ENCODE measurements around the gene UNC45A. TPM values are rescaled to one million over a fixed set of nuclear protein-coding genes. Genes with fewer than 3 reads are reported as not detected.

Gene UNC45A
- total RNA-seq, 2 experiments from 2014 or later, result 46.1 to 68.0 TPM

DNA sequence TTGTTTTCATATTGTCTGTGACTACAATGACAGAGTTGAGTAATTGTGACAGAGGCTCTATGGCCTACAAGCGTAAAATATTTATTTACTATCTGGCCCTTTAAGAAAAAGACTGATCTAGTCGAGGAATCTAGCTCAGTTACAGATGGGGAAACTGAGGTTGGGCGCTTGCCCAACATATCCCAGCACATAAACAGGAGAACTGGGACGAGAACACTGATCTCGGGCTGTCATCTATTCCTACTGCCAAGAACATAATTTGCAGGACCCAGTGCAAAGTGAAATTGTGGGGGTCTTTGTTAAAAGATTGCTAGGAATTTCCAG, 48.8 kb upstream of the UNC45A start:
- Histone ChIP-seq H3K79me2 (ENCODE audit: insufficient read depth, low read depth, low read length) (no peaks in the 10 kb centered on the region), H2AFZ (ENCODE audit: low read length) (no peak overlapping the region)

DNA sequence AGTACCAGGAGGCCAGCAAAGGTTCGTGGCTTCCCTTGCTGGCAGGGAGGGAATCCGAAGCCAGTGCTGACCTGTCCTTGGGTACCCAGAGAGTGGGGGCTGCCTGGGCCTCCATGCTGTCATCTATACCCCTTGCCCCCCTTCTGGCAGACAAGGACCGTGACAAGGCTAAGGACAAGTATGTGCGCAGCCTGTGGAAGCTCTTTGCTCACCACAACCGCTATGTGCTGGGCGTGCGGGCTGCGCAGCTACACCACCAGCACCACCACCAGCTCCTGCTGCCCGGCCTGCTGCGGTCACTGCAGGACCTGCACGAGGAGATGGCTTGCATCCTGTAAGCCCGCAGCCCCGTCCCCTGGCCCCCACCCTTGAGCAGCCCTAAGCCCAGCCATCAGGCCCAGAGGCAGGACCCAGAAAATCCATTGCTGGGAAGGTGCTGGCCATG, 48.0 kb upstream of the UNC45A start:
- H4K20me1 ChIP-seq (ENCODE audit: insufficient read depth, low read length), result no peaks in the 10 kb centered on the region
- no peaks in the 10 kb centered on the region for H3K9me2 ChIP-seq (ENCODE audit: insufficient read depth, low read length)
- H3K79me2 ChIP-seq (ENCODE audit: insufficient read depth, low read depth, low read length), result no peaks in the 10 kb centered on the region
- intact Hi-C loops (cut with micrococcal nuclease; ENCODE audit: unreplicated experiment), result loop anchor here (5.0 kb wide), 2 partner anchors 170 to 405 kb away; partner anchors contain the start of gene BLM
- ChIA-PET POLR2A (no interaction called here), CTCF (ENCODE audit: unreplicated experiment) (interaction anchor here (1.7 kb wide), 1 partner anchor 47 kb away, joined by 10 read pairs; no protein-coding TSS in a partner anchor)
- no peaks in the 10 kb centered on the region for H3K9me3 ChIP-seq (ENCODE audit: low read length)
- TF ChIP-seq EZH2phosphoT487 (IDR thresholded peaks at IDR 0.05; ENCODE audit: borderline replicate concordance, low read depth, low read length), result no peak
- TF ChIP-seq, protein P1, sequence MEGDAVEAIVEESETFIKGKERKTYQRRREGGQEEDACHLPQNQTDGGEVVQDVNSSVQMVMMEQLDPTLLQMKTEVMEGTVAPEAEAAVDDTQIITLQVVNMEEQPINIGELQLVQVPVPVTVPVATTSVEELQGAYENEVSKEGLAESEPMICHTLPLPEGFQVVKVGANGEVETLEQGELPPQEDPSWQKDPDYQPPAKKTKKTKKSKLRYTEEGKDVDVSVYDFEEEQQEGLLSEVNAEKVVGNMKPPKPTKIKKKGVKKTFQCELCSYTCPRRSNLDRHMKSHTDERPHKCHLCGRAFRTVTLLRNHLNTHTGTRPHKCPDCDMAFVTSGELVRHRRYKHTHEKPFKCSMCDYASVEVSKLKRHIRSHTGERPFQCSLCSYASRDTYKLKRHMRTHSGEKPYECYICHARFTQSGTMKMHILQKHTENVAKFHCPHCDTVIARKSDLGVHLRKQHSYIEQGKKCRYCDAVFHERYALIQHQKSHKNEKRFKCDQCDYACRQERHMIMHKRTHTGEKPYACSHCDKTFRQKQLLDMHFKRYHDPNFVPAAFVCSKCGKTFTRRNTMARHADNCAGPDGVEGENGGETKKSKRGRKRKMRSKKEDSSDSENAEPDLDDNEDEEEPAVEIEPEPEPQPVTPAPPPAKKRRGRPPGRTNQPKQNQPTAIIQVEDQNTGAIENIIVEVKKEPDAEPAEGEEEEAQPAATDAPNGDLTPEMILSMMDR (conservative IDR thresholded peaks at IDR 0.05; ENCODE audit: low read length), result no peak
- no peak for DNase-seq (ENCODE audit: low spot score)
- H3K27ac ChIP-seq (ENCODE audit: low read depth, low read length, poor library complexity, severe bottlenecking), result no peak overlapping the region
- no peak overlapping the region for H3K4me2 ChIP-seq (ENCODE audit: low read length)
- H3K36me3 ChIP-seq (ENCODE audit: insufficient read depth, low read length), result no peaks in the 10 kb centered on the region
- H2AFZ ChIP-seq (ENCODE audit: low read length), result no peak overlapping the region
- BruUV-seq (replicated peaks), result no TSS peak
- no peak overlapping the region for H3K4me3 ChIP-seq (ENCODE audit: low read depth, low read length, poor library complexity, severe bottlenecking)
- peaks cover 12% of the 10 kb centered on the region for H3K4me1 ChIP-seq (ENCODE audit: insufficient read depth, low read length, poor library complexity, severe bottlenecking)

More for the DNA sequence above, 48.8 kb upstream of the UNC45A start:
- ChIA-PET CTCF (ENCODE audit: unreplicated experiment) (interaction anchor here (1.0 to 1.7 kb wide), 4 partner anchors 40 to 68 kb away, joined by 3 to 10 read pairs (median 4); no protein-coding TSS in a partner anchor), POLR2A (interaction anchor here (0.7 to 1.9 kb wide), 5 partner anchors 15 to 377 kb away, joined by 3 to 6 read pairs (median 4); partner anchors contain the start of gene HDDC3)
- Histone ChIP-seq H3K9me2 (ENCODE audit: insufficient read depth, low read length) (no peaks in the 10 kb centered on the region), H3K4me1 (ENCODE audit: insufficient read depth, low read length, poor library complexity, severe bottlenecking) (peaks cover 12% of the 10 kb centered on the region), H3K4me2 (ENCODE audit: low read length) (no peak overlapping the region), H4K20me1 (ENCODE audit: insufficient read depth, low read length) (no peaks in the 10 kb centered on the region), H3K27ac (ENCODE audit: low read depth, low read length, poor library complexity, severe bottlenecking) (no peak overlapping the region), H3K9me3 (ENCODE audit: low read length) (no peaks in the 10 kb centered on the region), H3K36me3 (ENCODE audit: insufficient read depth, low read length) (no peaks in the 10 kb centered on the region), H3K4me3 (ENCODE audit: low read depth, low read length, poor library complexity, severe bottlenecking) (no peak overlapping the region)
- no TSS peak for BruUV-seq (replicated peaks)
- TF ChIP-seq, protein P1 (conservative IDR thresholded peaks at IDR 0.05; ENCODE audit: low read length), result peak; percentile 62; the same call in 1 of the 2 replicates
- TF ChIP-seq EZH2phosphoT487 (IDR thresholded peaks at IDR 0.05; ENCODE audit: borderline replicate concordance, low read depth, low read length), result no peak
- DNase-seq (ENCODE audit: low spot score), result no peak
- intact Hi-C loops (cut with micrococcal nuclease; ENCODE audit: unreplicated experiment), result loop anchor here (1.0 to 5.0 kb wide), 6 partner anchors 68 to 566 kb away; partner anchors contain the start of gene BLM

DNA sequence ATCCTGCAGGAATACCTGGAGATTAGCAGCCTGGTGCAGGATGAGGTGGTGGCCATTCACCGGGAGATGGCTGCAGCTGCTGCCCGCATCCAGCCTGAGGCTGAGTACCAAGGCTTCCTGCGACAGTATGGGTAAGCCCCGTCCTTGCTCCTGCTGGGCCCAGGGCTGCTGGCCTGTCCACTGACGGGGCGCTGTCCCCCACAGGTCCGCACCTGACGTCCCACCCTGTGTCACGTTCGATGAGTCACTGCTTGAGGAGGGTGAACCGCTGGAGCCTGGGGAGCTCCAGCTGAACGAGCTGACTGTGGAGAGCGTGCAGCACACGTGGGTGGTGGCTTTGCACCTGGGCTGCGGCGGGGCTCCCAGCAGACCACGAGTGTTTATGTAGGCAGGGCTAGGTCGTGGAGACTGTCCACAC, 45.8 kb upstream of the UNC45A start:
- Histone ChIP-seq H3K27ac (ENCODE audit: low read depth, low read length, poor library complexity, severe bottlenecking) (no peak overlapping the region), H3K36me3 (ENCODE audit: insufficient read depth, low read length) (no peaks in the 10 kb centered on the region), H2AFZ (ENCODE audit: low read length) (no peak overlapping the region), H3K4me2 (ENCODE audit: low read length) (no peak overlapping the region), H3K9me2 (ENCODE audit: insufficient read depth, low read length) (no peaks in the 10 kb centered on the region), H3K79me2 (ENCODE audit: insufficient read depth, low read depth, low read length) (no peaks in the 10 kb centered on the region), H3K4me1 (ENCODE audit: insufficient read depth, low read length, poor library complexity, severe bottlenecking) (peaks cover 12% of the 10 kb centered on the region), H3K4me3 (ENCODE audit: low read depth, low read length, poor library complexity, severe bottlenecking) (no peak overlapping the region), H4K20me1 (ENCODE audit: insufficient read depth, low read length) (no peaks in the 10 kb centered on the region), H3K9me3 (ENCODE audit: low read length) (no peaks in the 10 kb centered on the region)
- ChIA-PET CTCF (ENCODE audit: unreplicated experiment) (no interaction called here), POLR2A (interaction anchor here (1.1 kb wide), 1 partner anchor 102 kb away, joined by 4 read pairs; no protein-coding TSS in a partner anchor)
- TF ChIP-seq, protein P1 (conservative IDR thresholded peaks at IDR 0.05; ENCODE audit: low read length), result no peak
- TF ChIP-seq EZH2phosphoT487 (IDR thresholded peaks at IDR 0.05; ENCODE audit: borderline replicate concordance, low read depth, low read length), result no peak
- BruUV-seq (replicated peaks), result no TSS peak
- intact Hi-C loops (cut with micrococcal nuclease; ENCODE audit: unreplicated experiment), result loop anchor here (5.0 kb wide), 2 partner anchors 172 to 407 kb away; partner anchors contain the start of gene BLM
- no peak for DNase-seq (ENCODE audit: low spot score)
